Common myeloid progenitor, CD34-positive (primary cell): Measurements from ENCODE around the gene ANKRD44.
A peak's percentile ranks its signal among the peaks of the same experiment; 100 is the strongest.

ENCODE experiments used
- CTCF ChIA-PET: fragments of 350-600 bp; sonication (Branson Sonifier 250); formaldehyde crosslinking; loops from one replicate; lab custom pipeline; 2021; ENCODE audit warnings: antibody characterized with exemption; lab: Charles Lee
- POLR2A ChIA-PET: fragments of 350-600 bp; sonication (Branson Sonifier 250); formaldehyde crosslinking; loops from one replicate; lab custom pipeline; 2021; ENCODE audit warnings: antibody characterized with exemption; lab: Charles Lee
- DNase-seq, 3 donors: peaks; one replicate each; pipeline versions ENCODE4 v3.0.0 to v3.0.0-alpha.2; 2013
- H3K27ac ChIP-seq, 2 experiments: 1 replicate in 1 of 2; 2 replicates in 1 of 2; pipeline ENCODE4 v1.7.0; 2013; ENCODE audit warnings: inconsistent platforms in 2 of 2, low read length in 2 of 2, mild to moderate bottlenecking in 2 of 2, low read depth in 1 of 2, moderate library complexity in 1 of 2; ENCODE audit not compliant: severe bottlenecking in 2 of 2, insufficient read depth in 1 of 2, poor library complexity in 1 of 2
- H3K27me3 ChIP-seq, 5 experiments: replicated peaks in 2 of 5; 1 replicate in 3 of 5; 2 replicates in 2 of 5; pipeline versions ENCODE4 v1.6.1 to v1.7.0; 2013; ENCODE audit warnings: low read length in 4 of 5, mild to moderate bottlenecking in 2 of 5, moderate library complexity in 2 of 5, inconsistent platforms in 1 of 5; ENCODE audit not compliant: insufficient read depth in 5 of 5, control insufficient read depth in 4 of 5
- H3K36me3 ChIP-seq, 4 experiments: 1 replicate in 2 of 4; 2 replicates in 2 of 4; pipeline versions ENCODE4 v1.6.1 to v1.7.0; 2013; ENCODE audit warnings: low read length in 3 of 4, control low read depth in 1 of 4, mild to moderate bottlenecking in 1 of 4; ENCODE audit not compliant: control insufficient read depth in 4 of 4, insufficient read depth in 4 of 4
- H3K4me1 ChIP-seq, 4 experiments: 1 replicate in 3 of 4; 2 replicates in 1 of 4; pipeline versions ENCODE4 v1.6.1 to v1.7.1; 2013; ENCODE audit warnings: low read length in 3 of 4, mild to moderate bottlenecking in 3 of 4, control low read depth in 1 of 4, inconsistent platforms in 1 of 4, moderate library complexity in 1 of 4; ENCODE audit not compliant: control insufficient read depth in 4 of 4, insufficient read depth in 4 of 4; ENCODE audit errors: control extremely low read depth in 1 of 4
- H3K4me3 ChIP-seq, 7 experiments: 1 replicate in 4 of 7; 2 replicates in 3 of 7; pipeline versions ENCODE4 v1.5.1 to v1.7.0; 2013; ENCODE audit warnings: mild to moderate bottlenecking in 7 of 7, low read length in 6 of 7, moderate library complexity in 6 of 7, inconsistent platforms in 2 of 7, low read depth in 2 of 7, control low read depth in 1 of 7; ENCODE audit not compliant: insufficient read depth in 4 of 7, control insufficient read depth in 1 of 7; ENCODE audit errors: extremely low read depth in 1 of 7
- H3K9me3 ChIP-seq, 5 experiments: 1 replicate in 4 of 5; 2 replicates in 1 of 5; pipeline versions ENCODE4 v1.6.1 to v1.7.1; 2013; ENCODE audit warnings: low read length in 4 of 5, mild to moderate bottlenecking in 2 of 5, inconsistent platforms in 1 of 5, low read depth in 1 of 5, moderate library complexity in 1 of 5; ENCODE audit not compliant: control insufficient read depth in 4 of 5, insufficient read depth in 2 of 5; ENCODE audit errors: control extremely low read depth in 1 of 5
- WGBS: methylation state at CpG from one replicate; pipeline ENCODE4 v1.1.5; 2013; ENCODE audit not compliant: insufficient coverage; 5-methylcytosine and 5-hydroxymethylcytosine counted together

The ANKRD44 gene

GRCh38 chr2:197055045-197055444 lies 255.5 kb downstream of the ANKRD44 start:
- no peaks in the 10 kb centered on the region for H3K27me3 ChIP-seq
- peaks cover 7 to 19% (median 11%) of the 10 kb centered on the region in 5 experiments for H3K9me3 ChIP-seq
- POLR2A ChIA-PET = interaction anchor here (0.7 kb wide), 1 partner anchor 31 kb away, joined by 7 read pairs; no protein-coding TSS in a partner anchor
- peak in 2 of 3 donors; percentile 10 to 24 for DNase-seq
- CTCF ChIA-PET = interaction anchor here (1.7 kb wide), 1 partner anchor 10 kb away, joined by 5 read pairs; no protein-coding TSS in a partner anchor
- no peak overlapping the region for H3K27ac ChIP-seq
- no peaks in the 10 kb centered on the region for H3K4me1 ChIP-seq
- H3K4me3 ChIP-seq = no peak overlapping the region
- H3K36me3 ChIP-seq = peaks cover 7 to 20% (median 14%) of the 10 kb centered on the region in 4 experiments

DNA sequence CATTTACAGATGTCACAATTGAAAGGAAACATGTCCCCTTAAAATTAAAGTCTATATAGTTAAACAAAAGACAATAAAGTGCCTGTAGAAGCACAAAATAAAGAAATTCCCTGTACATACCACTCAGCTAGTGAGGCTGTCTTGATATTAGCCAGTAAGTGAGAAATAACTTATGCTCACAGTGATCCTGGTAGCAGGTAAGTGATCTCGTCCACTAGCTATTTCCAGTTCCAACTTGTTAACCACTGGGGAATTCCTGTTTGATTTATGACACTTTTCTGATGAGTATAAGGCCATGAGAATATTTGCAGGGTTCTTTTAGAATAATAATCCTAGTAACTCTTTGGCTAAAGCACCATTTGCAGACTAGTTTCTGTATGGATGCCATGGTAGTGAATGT lies 256.1 kb downstream of the ANKRD44 start:
- ChIA-PET CTCF (interaction anchor here (1.7 kb wide), 1 partner anchor 9 kb away, joined by 5 read pairs; no protein-coding TSS in a partner anchor), POLR2A (no interaction called here)
- H3K4me1 ChIP-seq = no peaks in the 10 kb centered on the region
- H3K36me3 ChIP-seq = peaks cover 7 to 17% (median 15%) of the 10 kb centered on the region in 4 experiments
- no peak for DNase-seq
- WGBS = 100% methylated on average over 1 of the region's 1 CpG
- no peaks in the 10 kb centered on the region for H3K27me3 ChIP-seq
- H3K9me3 ChIP-seq = peaks cover 7 to 19% (median 11%) of the 10 kb centered on the region in 5 experiments
- no peak overlapping the region for H3K4me3 ChIP-seq
- no peak overlapping the region for H3K27ac ChIP-seq

GRCh38 chr2:197052356-197052755 lies 258.2 kb downstream of the ANKRD44 start:
- Histone ChIP-seq H3K36me3 (peaks cover 3 to 19% (median 15%) of the 10 kb centered on the region in 4 experiments), H3K4me1 (no peaks in the 10 kb centered on the region), H3K27me3 (no peaks in the 10 kb centered on the region), H3K4me3 (no peak overlapping the region), H3K27ac (no peak overlapping the region), H3K9me3 (peaks cover 7 to 19% (median 11%) of the 10 kb centered on the region in 5 experiments)
- ChIA-PET CTCF (interaction anchor here (1.5 kb wide), 1 partner anchor 30 kb away, joined by 3 read pairs; no protein-coding TSS in a partner anchor), POLR2A (no interaction called here)
- DNase-seq = peak in 2 of 3 donors; percentile 6 to 23
- WGBS = no CpG with 5 or more reads among the region's 4 CpGs

GRCh38 chr2:197045115-197045514 lies 265.5 kb downstream of the ANKRD44 start:
- Histone ChIP-seq H3K4me1 (peaks cover 0 to 6% (median 3%) of the 10 kb centered on the region in 4 experiments), H3K36me3 (peaks cover 0 to 2% (median under 1%) of the 10 kb centered on the region in 4 experiments), H3K27ac (no peak overlapping the region), H3K27me3 (no peaks in the 10 kb centered on the region), H3K4me3 (no peak overlapping the region), H3K9me3 (no peaks in the 10 kb centered on the region)
- ChIA-PET CTCF (interaction anchor here (0.7 to 1.6 kb wide), 6 partner anchors 10 to 177 kb away, joined by 3 to 5 read pairs (median 4); no protein-coding TSS in a partner anchor), POLR2A (no interaction called here)
- peak in 2 of 3 donors; percentile 45 to 61 for DNase-seq

DNA sequence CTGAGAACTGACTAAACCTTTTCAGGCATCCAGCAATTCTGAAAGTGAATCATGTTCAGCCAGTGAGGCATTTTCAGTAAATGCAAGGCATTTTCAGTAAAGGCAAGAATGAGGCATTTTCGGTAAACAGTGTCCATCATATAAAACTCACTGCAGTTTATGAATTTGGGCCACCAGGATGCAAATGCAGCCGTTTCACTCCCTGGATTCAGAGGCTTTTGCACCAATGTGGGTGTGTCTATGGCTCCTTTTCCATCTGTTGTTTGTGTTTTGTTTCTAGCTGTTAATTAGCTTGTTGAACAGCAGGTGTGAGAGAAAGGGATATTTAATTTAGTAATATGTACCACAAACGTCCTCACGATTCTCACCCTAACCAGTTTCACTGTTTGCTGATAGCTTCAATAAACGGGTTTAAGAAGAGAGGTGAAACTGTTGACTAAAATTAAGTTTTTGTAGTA lies 267.8 kb downstream of the ANKRD44 start:
- DNase-seq = no peak
- WGBS = 100% methylated on average over 2 of the region's 5 CpGs
- H3K4me3 ChIP-seq = no peak overlapping the region
- H3K4me1 ChIP-seq = peaks cover 0 to 6% (median 3%) of the 10 kb centered on the region in 4 experiments
- H3K9me3 ChIP-seq = no peaks in the 10 kb centered on the region
- ChIA-PET POLR2A (interaction anchor here (0.5 to 0.6 kb wide), 3 partner anchors 53 to 1233 kb away, joined by 3 to 5 read pairs (median 3); no protein-coding TSS in a partner anchor), CTCF (no interaction called here)
- H3K27me3 ChIP-seq = no peaks in the 10 kb centered on the region
- H3K27ac ChIP-seq = no peak overlapping the region
- H3K36me3 ChIP-seq = peaks cover 0 to 3% (median 0%) of the 10 kb centered on the region in 4 experiments

DNA sequence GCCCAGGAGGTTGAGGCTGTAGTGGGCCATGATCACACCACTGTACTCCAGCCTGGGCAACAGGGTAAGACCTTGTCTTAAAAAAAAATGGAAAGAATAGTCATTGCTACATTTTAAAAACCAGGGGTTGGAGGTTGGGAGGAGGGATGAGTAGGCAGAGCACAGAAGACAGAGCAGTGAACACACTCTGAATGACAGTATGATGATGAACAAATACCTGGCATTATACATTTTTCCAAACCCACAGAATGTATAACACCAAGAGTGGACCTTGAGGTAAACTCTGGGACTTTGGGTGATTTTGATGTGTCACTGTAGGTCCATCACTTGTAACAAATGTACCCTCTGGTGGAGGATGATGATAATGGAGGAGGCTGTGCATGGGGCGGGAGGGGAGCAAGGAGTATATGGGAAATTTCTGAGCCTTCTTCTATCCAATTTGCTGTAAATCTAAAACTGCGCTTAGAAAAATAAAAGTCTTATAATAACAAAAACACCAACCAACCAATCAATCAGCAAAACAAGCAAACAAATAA lies 272.6 kb downstream of the ANKRD44 start:
- WGBS = no CpG with 5 or more reads among the region's 2 CpGs
- H3K27me3 ChIP-seq = no peaks in the 10 kb centered on the region
- CTCF ChIA-PET = no interaction called here
- no peaks in the 10 kb centered on the region for H3K9me3 ChIP-seq
- no peak overlapping the region for H3K27ac ChIP-seq
- no peak overlapping the region for H3K4me3 ChIP-seq
- H3K4me1 ChIP-seq = no peaks in the 10 kb centered on the region
- H3K36me3 ChIP-seq = peaks cover 2 to 18% (median 8%) of the 10 kb centered on the region in 4 experiments
- POLR2A ChIA-PET = interaction anchor here (0.5 kb wide), 1 partner anchor 294 kb away, joined by 4 read pairs; no protein-coding TSS in a partner anchor
- no peak for DNase-seq

DNA sequence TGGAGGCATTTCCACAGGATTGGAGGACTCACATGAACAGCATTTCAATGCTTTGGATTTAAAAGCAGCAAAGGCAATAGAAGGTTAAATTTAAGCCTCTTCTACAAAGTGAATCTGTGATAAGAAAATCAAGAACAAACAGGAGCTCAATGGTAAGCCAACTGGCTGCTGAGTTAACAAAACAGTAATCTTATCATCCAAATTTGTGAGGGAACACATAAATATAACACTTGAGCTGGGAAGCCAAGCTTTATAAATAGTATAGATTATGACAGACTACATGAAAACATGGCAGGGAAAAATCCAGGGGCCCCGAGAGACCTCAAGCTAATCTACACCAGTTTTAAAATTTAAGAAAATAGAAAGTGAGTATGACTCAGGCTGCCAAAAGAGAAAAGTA lies 275.6 kb downstream of the ANKRD44 start:
- Histone ChIP-seq H3K27me3 (no peaks in the 10 kb centered on the region), H3K9me3 (peaks cover 0 to 8% (median 0%) of the 10 kb centered on the region in 5 experiments), H3K36me3 (peaks cover 3 to 33% (median 12%) of the 10 kb centered on the region in 4 experiments), H3K4me1 (no peaks in the 10 kb centered on the region), H3K27ac (no peak overlapping the region), H3K4me3 (no peak overlapping the region)
- WGBS = no CpG with 5 or more reads among the region's 1 CpG
- DNase-seq = no peak
- ChIA-PET POLR2A (no interaction called here), CTCF (interaction anchor here (1.2 to 1.3 kb wide), 3 partner anchors 10 to 27 kb away, joined by 4 read pairs; no protein-coding TSS in a partner anchor)
